Rectal smooth muscle tissue (tissue), 1 donor: Measurements from ENCODE around the gene CCL28.
A peak's percentile ranks its signal among the peaks of the same experiment; 100 is the strongest.
"Not testable (repeated sequence)": the region's sequence is repeated elsewhere in the genome, so short reads cannot be mapped to it uniquely, and the experiment has no call there.

Source experiments
- H3K27ac ChIP-seq: one replicate; pipeline ENCODE4 v1.7.0; 2013; ENCODE audit warnings: low read depth, low read length, inconsistent platforms
- H3K27me3 ChIP-seq: one replicate; pipeline ENCODE4 v1.7.0; 2013; ENCODE audit warnings: low read length; ENCODE audit not compliant: control insufficient read depth, insufficient read depth
- H3K36me3 ChIP-seq: one replicate; pipeline ENCODE4 v1.7.0; 2013; ENCODE audit warnings: low read length; ENCODE audit not compliant: control insufficient read depth, insufficient read depth
- H3K4me1 ChIP-seq: one replicate; pipeline ENCODE4 v1.7.0; 2013; ENCODE audit warnings: low read length; ENCODE audit not compliant: control insufficient read depth, insufficient read depth
- H3K4me3 ChIP-seq: one replicate; pipeline ENCODE4 v1.7.0; 2013; ENCODE audit warnings: low read length
- H3K9ac ChIP-seq: one replicate; pipeline ENCODE4 v1.7.0; 2013; ENCODE audit warnings: low read length

Gene CCL28

GRCh38 chr5:43400082-43400481 lies 12.1 kb downstream of the CCL28 start:
- H3K36me3 ChIP-seq, result no peaks in the 10 kb centered on the region
- H3K27ac ChIP-seq, result no peak overlapping the region
- H3K9ac ChIP-seq, result no peak overlapping the region
- no peaks in the 10 kb centered on the region for H3K27me3 ChIP-seq
- H3K4me1 ChIP-seq, result no peaks in the 10 kb centered on the region
- no peak overlapping the region for H3K4me3 ChIP-seq

GRCh38 chr5:43396762-43397304 lies 15.4 kb downstream of the CCL28 start:
- H3K36me3 ChIP-seq, result no peaks in the 10 kb centered on the region
- no peak overlapping the region for H3K27ac ChIP-seq
- no peaks in the 10 kb centered on the region for H3K4me1 ChIP-seq
- peak overlapping the region; percentile 45 for H3K9ac ChIP-seq
- no peaks in the 10 kb centered on the region for H3K27me3 ChIP-seq
- H3K4me3 ChIP-seq, result peak overlapping the region; percentile 72

- H3K4me3 ChIP-seq, result no peak overlapping the region
- H3K27me3 ChIP-seq, result no peaks in the 10 kb centered on the region
- no peak overlapping the region for H3K9ac ChIP-seq
- no peaks in the 10 kb centered on the region for H3K4me1 ChIP-seq
- no peak overlapping the region for H3K27ac ChIP-seq
- no peaks in the 10 kb centered on the region for H3K36me3 ChIP-seq
These were observed 21.7 kb downstream of the CCL28 start for GRCh38 chr5:43390471-43390870.

GRCh38 chr5:43389679-43390329 lies 22.4 kb downstream of the CCL28 start:
- H3K27ac ChIP-seq, result no peak overlapping the region
- no peaks in the 10 kb centered on the region for H3K4me1 ChIP-seq
- H3K9ac ChIP-seq, result no peak overlapping the region
- H3K4me3 ChIP-seq, result no peak overlapping the region
- no peaks in the 10 kb centered on the region for H3K27me3 ChIP-seq
- H3K36me3 ChIP-seq, result no peaks in the 10 kb centered on the region

GRCh38 chr5:43386960-43387362 lies 25.2 kb downstream of the CCL28 start:
- H3K27ac ChIP-seq, result no peak overlapping the region
- H3K36me3 ChIP-seq, result no peaks in the 10 kb centered on the region
- H3K27me3 ChIP-seq, result no peaks in the 10 kb centered on the region
- no peak overlapping the region for H3K9ac ChIP-seq
- H3K4me3 ChIP-seq, result no peak overlapping the region
- no peaks in the 10 kb centered on the region for H3K4me1 ChIP-seq

GRCh38 chr5:43376496-43377140 lies 35.6 kb downstream of the CCL28 start:
- Histone ChIP-seq H3K27me3 (no peaks in the 10 kb centered on the region), H3K27ac (no peak overlapping the region), H3K4me3 (no peak overlapping the region), H3K36me3 (no peaks in the 10 kb centered on the region), H3K4me1 (no peaks in the 10 kb centered on the region), H3K9ac (no peak overlapping the region)

- Histone ChIP-seq H3K27me3 (no peaks in the 10 kb centered on the region), H3K36me3 (no peaks in the 10 kb centered on the region), H3K4me3 (no peak overlapping the region), H3K4me1 (no peaks in the 10 kb centered on the region), H3K9ac (no peak overlapping the region), H3K27ac (no peak overlapping the region)
These were observed 40.4 kb downstream of the CCL28 start for GRCh38 chr5:43371821-43372220.

GRCh38 chr5:43370352-43370751 lies 41.8 kb downstream of the CCL28 start:
- no peaks in the 10 kb centered on the region for H3K4me1 ChIP-seq
- H3K4me3 ChIP-seq, result no peak overlapping the region
- no peak overlapping the region for H3K9ac ChIP-seq
- no peaks in the 10 kb centered on the region for H3K36me3 ChIP-seq
- H3K27ac ChIP-seq, result no peak overlapping the region
- H3K27me3 ChIP-seq, result no peaks in the 10 kb centered on the region

GRCh38 chr5:43369651-43370050 lies 42.5 kb downstream of the CCL28 start:
- Histone ChIP-seq H3K9ac (no peak overlapping the region), H3K4me3 (no peak overlapping the region), H3K36me3 (no peaks in the 10 kb centered on the region), H3K27ac (no peak overlapping the region), H3K27me3 (no peaks in the 10 kb centered on the region), H3K4me1 (no peaks in the 10 kb centered on the region)

- H3K4me3 ChIP-seq, result no peak overlapping the region
- no peak overlapping the region for H3K9ac ChIP-seq
- H3K36me3 ChIP-seq, result no peaks in the 10 kb centered on the region
- H3K4me1 ChIP-seq, result no peaks in the 10 kb centered on the region
- H3K27me3 ChIP-seq, result no peaks in the 10 kb centered on the region
- H3K27ac ChIP-seq, result no peak overlapping the region
These were observed 44.1 kb downstream of the CCL28 start for GRCh38 chr5:43367909-43368669.

- Histone ChIP-seq H3K27ac (no peak overlapping the region), H3K4me1 (no peaks in the 10 kb centered on the region), H3K27me3 (no peaks in the 10 kb centered on the region), H3K36me3 (no peaks in the 10 kb centered on the region), H3K4me3 (no peak overlapping the region), H3K9ac (no peak overlapping the region)
These were observed 44.7 kb downstream of the CCL28 start for GRCh38 chr5:43367453-43367852.

GRCh38 chr5:43366680-43367246 lies 45.4 kb downstream of the CCL28 start:
- not testable (repeated sequence) for H3K4me3 ChIP-seq, H3K4me1 ChIP-seq, H3K9ac ChIP-seq, H3K27me3 ChIP-seq, H3K36me3 ChIP-seq, H3K27ac ChIP-seq
